ENCODE data around the gene ARPC4.
A peak's percentile ranks its signal among the peaks of the same experiment; 100 is the strongest.
"Not testable (repeated sequence)": the region's sequence is repeated elsewhere in the genome, so short reads cannot be mapped to it uniquely, and the experiment has no call there.

Gene ARPC4

GRCh38 chr3:9825451-9826040, 32.7 kb downstream of the ARPC4 start:
- no peak for DNase-seq

GRCh38 chr3:9826815-9827573, 34.1 kb downstream of the ARPC4 start:
- DNase-seq: peak in 1 of 2 donors; percentile 30

- no peak for DNase-seq
Observed at GRCh38 chr3:9828801-9829755, 36.2 kb downstream of the ARPC4 start.

- no peak for DNase-seq
Observed at GRCh38 chr3:9831253-9831652, 38.4 kb downstream of the ARPC4 start.

- no peak for DNase-seq
Observed at GRCh38 chr3:9833078-9833477, 40.2 kb downstream of the ARPC4 start.

- DNase-seq: no peak
Observed at GRCh38 chr3:9834520-9835380, 41.9 kb downstream of the ARPC4 start.

- DNase-seq: no peak
Observed at GRCh38 chr3:9837701-9838582, 45.1 kb downstream of the ARPC4 start.

GRCh38 chr3:9838856-9839255, 46.0 kb downstream of the ARPC4 start:
- no peak for DNase-seq

- no peak for DNase-seq
Observed at GRCh38 chr3:9841015-9841414, 48.1 kb downstream of the ARPC4 start.

- DNase-seq: peak; percentile 94 to 96
Observed at GRCh38 chr3:9843715-9844438, 51.0 kb downstream of the ARPC4 start, which contains the start of gene RPUSD3. Gene RPUSD3 (minus strand): TSS chr3:9844008. CDS start chr3:9843990, 18 bp downstream.

- DNase-seq: no peak
Observed at GRCh38 chr3:9846231-9846630, 53.3 kb downstream of the ARPC4 start.

- DNase-seq: no peak
Observed at GRCh38 chr3:9846931-9847488, 54.1 kb downstream of the ARPC4 start.

- DNase-seq: not testable (repeated sequence)
Observed at GRCh38 chr3:9847870-9848269, 55.0 kb downstream of the ARPC4 start.

- peak in 1 of 2 donors; percentile 64 for DNase-seq
Observed at GRCh38 chr3:9848860-9849259, 56.0 kb downstream of the ARPC4 start.

- DNase-seq: not testable (repeated sequence)
Observed at GRCh38 chr3:9851383-9851782, 58.5 kb downstream of the ARPC4 start.

- DNase-seq: not testable (repeated sequence)
Observed at GRCh38 chr3:9851926-9852325, 59.0 kb downstream of the ARPC4 start.

GRCh38 chr3:9852528-9852927, 59.6 kb downstream of the ARPC4 start:
- DNase-seq: no peak

- not testable (repeated sequence) for DNase-seq
Observed at GRCh38 chr3:9854291-9854940, 61.5 kb downstream of the ARPC4 start.

- no peak for DNase-seq
Observed at GRCh38 chr3:9855594-9855993, 62.7 kb downstream of the ARPC4 start.
